Right atrium auricular region (tissue), 2 donors: ENCODE results near the gene ODF2. TPM values are rescaled to one million over a fixed set of nuclear protein-coding genes. Genes with fewer than 3 reads are reported as not detected.

Experiments
- DNase-seq: peaks from one replicate; pipeline ENCODE4 v3.0.0-alpha.2; 2019; ENCODE audit warnings: low spot score
- H3K27ac ChIP-seq, 2 donors: fragments of 200-600 bp; sonication (generic); 1 replicate in 1 of 2; 2 replicates in 1 of 2; pipeline ENCODE4 v1.5.1; 2016 to 2019
- H3K27me3 ChIP-seq, 2 donors: fragments of 200-600 bp; sonication (generic); one replicate each; pipeline versions ENCODE4 v1.5.1 to v1.6.0; 2017 to 2019
- H3K36me3 ChIP-seq: fragments of 200-600 bp; sonication (generic); one replicate; pipeline ENCODE4 v1.5.1; 2016
- H3K4me1 ChIP-seq, 2 donors: fragments of 200-600 bp; sonication (generic); one replicate each; pipeline versions ENCODE4 v1.5.1 to v1.6.0; 2017 to 2019
- H3K4me3 ChIP-seq, 2 donors: fragments of 200-600 bp; sonication (generic); 1 replicate in 1 of 2; 2 replicates in 1 of 2; pipeline ENCODE4 v1.5.1; 2017 to 2019; ENCODE audit warnings: mild to moderate bottlenecking in 1 of 2, moderate library complexity in 1 of 2
- H3K9me3 ChIP-seq, 2 donors: fragments of 200-600 bp; sonication (generic); one replicate each; pipeline ENCODE4 v1.5.1; 2019
- total RNA-seq, 2 donors: library from RNA; depleted of rRNA; stranded (reverse); fragments of >200 nt; gene quantifications; one replicate each; pipeline ENCODE4 v1.1.0, GENCODE V29; 2016
- TF ChIP-seq, protein P1 (sequence below), 2 donors: fragments of 200-600 bp; sonication (generic); IDR thresholded peaks; one replicate each; pipeline ENCODE4 v1.5.1; 2019; ENCODE audit warnings: antibody characterized with exemption in 2 of 2

Gene ODF2
- total RNA-seq, 2 donors from 2014 or later, result 9.7 to 12.1 TPM

DNA sequence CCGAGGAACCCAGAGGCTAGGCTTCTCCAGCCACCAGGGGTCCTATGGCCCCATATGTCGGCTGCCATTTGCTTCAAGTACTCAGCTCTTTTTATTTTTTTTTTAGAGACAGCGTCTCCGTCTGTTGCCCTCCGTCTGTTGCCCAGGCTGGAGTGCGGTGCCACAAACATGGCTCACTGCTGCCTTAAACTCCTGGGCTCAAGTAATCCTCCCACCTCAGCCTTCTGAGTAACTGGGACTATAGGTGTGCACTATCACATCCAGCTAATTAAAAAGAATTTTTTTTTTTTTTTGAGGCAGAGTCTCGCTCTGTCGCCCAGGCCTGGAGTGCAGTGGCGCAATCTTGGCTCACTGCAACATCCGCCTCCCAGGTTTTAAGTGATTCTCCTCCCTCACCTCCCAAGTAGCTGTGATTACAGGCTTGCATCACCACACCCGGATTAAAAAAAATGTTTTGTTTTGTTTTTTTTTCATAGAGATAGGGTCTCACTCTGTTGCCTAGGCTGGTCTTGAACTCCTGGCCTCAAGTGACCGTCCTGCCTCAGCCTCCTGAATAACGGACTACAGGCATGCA, 26.2 kb upstream of the ODF2 start:
- no peak overlapping the region for H3K4me3 ChIP-seq
- TF ChIP-seq, protein P1, sequence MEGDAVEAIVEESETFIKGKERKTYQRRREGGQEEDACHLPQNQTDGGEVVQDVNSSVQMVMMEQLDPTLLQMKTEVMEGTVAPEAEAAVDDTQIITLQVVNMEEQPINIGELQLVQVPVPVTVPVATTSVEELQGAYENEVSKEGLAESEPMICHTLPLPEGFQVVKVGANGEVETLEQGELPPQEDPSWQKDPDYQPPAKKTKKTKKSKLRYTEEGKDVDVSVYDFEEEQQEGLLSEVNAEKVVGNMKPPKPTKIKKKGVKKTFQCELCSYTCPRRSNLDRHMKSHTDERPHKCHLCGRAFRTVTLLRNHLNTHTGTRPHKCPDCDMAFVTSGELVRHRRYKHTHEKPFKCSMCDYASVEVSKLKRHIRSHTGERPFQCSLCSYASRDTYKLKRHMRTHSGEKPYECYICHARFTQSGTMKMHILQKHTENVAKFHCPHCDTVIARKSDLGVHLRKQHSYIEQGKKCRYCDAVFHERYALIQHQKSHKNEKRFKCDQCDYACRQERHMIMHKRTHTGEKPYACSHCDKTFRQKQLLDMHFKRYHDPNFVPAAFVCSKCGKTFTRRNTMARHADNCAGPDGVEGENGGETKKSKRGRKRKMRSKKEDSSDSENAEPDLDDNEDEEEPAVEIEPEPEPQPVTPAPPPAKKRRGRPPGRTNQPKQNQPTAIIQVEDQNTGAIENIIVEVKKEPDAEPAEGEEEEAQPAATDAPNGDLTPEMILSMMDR (IDR thresholded peaks at IDR 0.05), result no peak
- no peak for DNase-seq
- H3K4me1 ChIP-seq, result no peaks in the 10 kb centered on the region
- no peaks in the 10 kb centered on the region for H3K36me3 ChIP-seq
- no peak overlapping the region for H3K27ac ChIP-seq
- no peaks in the 10 kb centered on the region for H3K27me3 ChIP-seq
- H3K9me3 ChIP-seq, result no peaks in the 10 kb centered on the region

DNA sequence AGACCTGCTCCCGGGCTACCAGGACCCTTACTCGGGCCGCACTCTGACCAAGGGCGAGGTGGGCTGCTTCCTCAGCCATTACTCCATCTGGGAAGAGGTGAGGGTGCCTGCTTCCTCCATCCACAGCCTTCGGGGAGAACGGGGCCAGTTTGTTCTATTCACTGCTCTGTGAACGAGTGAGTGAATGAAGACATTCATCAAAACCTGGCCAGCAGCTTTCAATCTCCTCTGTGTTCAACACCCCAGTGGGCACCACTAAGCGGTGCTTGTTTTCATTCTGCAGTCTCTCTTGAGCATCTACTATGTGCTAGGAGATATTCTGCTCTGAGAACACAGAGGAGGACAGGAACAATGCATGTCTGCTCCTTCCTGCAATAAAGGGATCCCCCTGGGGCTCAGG, 24.6 kb upstream of the ODF2 start:
- TF ChIP-seq, protein P1 (IDR thresholded peaks at IDR 0.05), result no peak
- H3K36me3 ChIP-seq, result no peaks in the 10 kb centered on the region
- H3K4me3 ChIP-seq, result no peak overlapping the region
- no peak overlapping the region for H3K27ac ChIP-seq
- no peaks in the 10 kb centered on the region for H3K9me3 ChIP-seq
- no peak for DNase-seq
- H3K27me3 ChIP-seq, result no peaks in the 10 kb centered on the region
- H3K4me1 ChIP-seq, result no peaks in the 10 kb centered on the region

DNA sequence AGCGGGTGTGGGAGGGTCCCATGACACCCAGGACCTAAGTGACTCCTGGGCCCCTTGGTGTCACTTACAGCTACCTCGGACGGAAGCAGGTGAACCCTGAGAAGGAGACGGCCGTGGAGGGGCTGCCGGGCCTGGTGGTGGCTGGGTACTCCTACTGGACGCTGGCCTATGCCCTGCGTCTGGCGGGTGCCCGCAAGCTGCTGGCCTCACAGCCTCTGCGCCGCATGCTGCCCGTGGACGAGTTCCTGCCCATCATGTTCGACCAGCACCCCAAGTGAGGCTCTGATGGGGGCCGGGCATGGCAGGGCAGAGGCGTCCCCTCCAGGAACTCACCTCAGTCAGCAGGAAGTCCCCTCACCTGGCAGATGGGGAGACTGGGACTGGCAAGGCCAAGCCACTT, 21.5 kb upstream of the ODF2 start:
- Histone ChIP-seq H3K4me1 (peaks cover 0 to 9% of the 10 kb centered on the region in 2 donors), H3K9me3 (no peaks in the 10 kb centered on the region), H3K27me3 (no peaks in the 10 kb centered on the region), H3K36me3 (no peaks in the 10 kb centered on the region), H3K4me3 (no peak overlapping the region), H3K27ac (no peak overlapping the region)
- TF ChIP-seq, protein P1 (IDR thresholded peaks at IDR 0.05), result no peak
- DNase-seq, result no peak

DNA sequence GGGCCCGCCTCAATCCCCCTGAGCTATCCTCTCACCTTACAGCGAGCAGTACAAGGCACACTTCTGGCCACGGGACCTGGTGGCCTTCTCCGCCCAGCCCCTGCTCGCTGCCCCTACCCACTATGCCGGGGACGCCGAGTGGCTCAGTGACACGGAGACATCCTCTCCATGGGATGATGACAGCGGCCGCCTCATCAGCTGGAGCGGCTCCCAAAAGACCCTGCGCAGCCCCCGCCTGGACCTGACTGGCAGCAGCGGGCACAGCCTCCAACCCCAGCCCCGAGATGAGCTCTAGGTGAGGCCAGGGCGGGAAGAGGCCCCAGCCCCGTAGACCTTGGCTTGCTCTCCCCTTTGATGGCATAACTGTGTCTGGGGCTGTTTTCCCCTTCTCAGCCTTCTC, 20.2 kb upstream of the ODF2 start:
- Histone ChIP-seq H3K27me3 (no peaks in the 10 kb centered on the region), H3K36me3 (no peaks in the 10 kb centered on the region), H3K27ac (no peak overlapping the region), H3K9me3 (no peaks in the 10 kb centered on the region), H3K4me3 (no peak overlapping the region), H3K4me1 (peaks cover 0 to 9% of the 10 kb centered on the region in 2 donors)
- DNase-seq, result no peak
- TF ChIP-seq, protein P1 (IDR thresholded peaks at IDR 0.05), result no peak

DNA sequence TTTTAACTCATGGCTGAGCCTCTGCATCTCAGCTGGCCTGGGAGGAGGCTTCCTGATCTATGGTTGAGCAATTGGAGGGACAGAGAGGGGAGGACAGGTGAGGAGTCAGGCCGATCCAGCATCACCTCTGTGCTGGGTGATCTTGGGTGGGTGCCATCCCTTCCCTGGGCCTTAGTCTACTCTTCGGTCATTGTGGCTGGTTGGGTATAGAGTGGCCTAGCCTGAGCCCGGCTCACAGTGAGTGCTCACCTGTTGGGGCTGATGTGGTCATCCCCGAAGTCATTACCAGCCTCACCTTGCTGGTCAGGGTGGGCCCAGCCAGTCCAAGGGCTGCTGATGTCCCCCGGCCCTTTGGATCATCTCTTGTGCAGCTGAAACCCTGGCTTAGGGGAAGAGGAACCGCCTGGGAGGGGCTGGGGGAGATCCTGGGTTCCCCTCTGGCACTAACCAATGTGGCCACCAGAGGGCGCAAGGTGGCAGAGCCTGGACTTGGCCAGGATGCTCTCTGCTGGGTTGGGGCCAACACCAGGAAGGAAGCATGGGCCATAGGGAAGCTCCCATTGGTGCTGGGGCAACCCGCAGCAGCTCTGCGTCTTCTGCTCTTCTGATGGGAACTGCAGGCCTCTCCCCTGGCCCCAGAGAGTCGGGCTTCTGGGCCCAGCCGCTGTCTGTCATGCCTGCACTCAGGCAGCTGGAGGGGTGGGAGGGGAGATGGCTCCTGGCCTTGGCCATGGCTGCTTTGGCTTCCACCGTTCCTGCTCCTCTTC, 17.3 kb upstream of the ODF2 start:
- DNase-seq, result peak; percentile 86
- Histone ChIP-seq H3K27me3 (no peaks in the 10 kb centered on the region), H3K27ac (no peak overlapping the region), H3K4me1 (peaks cover 0 to 9% of the 10 kb centered on the region in 2 donors), H3K4me3 (no peak overlapping the region), H3K36me3 (no peaks in the 10 kb centered on the region), H3K9me3 (no peaks in the 10 kb centered on the region)
- TF ChIP-seq, protein P1 (IDR thresholded peaks at IDR 0.05), result peak; percentile 97 to 98
